Activated CD8-positive, alpha-beta T cell treated with anti-CD3 and anti-CD28 coated beads for 36 hours (primary cell): ENCODE data around the gene SH3GL3. TPM values are rescaled to one million over a fixed set of nuclear protein-coding genes. Genes with fewer than 3 reads are reported as not detected.

ENCODE experiments used
- ATAC-seq: fragments of 200-7000 bp; cut with Tn5 transposase; one replicate; pipeline ENCODE4 v1.10.0; 2021; ENCODE audit warnings: mild to moderate bottlenecking, moderate library complexity
- CTCF ChIA-PET: fragments of 350-600 bp; sonication (Branson Sonifier 250); formaldehyde crosslinking; loops from one replicate; lab custom pipeline; 2021; ENCODE audit warnings: antibody characterized with exemption; lab: Charles Lee
- POLR2A ChIA-PET: fragments of 350-600 bp; sonication (Branson Sonifier 250); formaldehyde crosslinking; loops from one replicate; lab custom pipeline; 2021; ENCODE audit warnings: antibody characterized with exemption; lab: Charles Lee
- DNase-seq: peaks from one replicate; pipeline ENCODE4 v3.0.0-alpha.2; 2020
- H3K27ac Mint-ChIP-seq: one replicate; pipeline ENCODE4 v1.8.0; 2021; ENCODE audit warnings: mild to moderate bottlenecking, mixed read lengths
- H3K27me3 Mint-ChIP-seq: one replicate; pipeline ENCODE4 v1.8.0; 2021; ENCODE audit warnings: mixed read lengths
- H3K36me3 Mint-ChIP-seq: one replicate; pipeline ENCODE4 v1.8.0; 2021; ENCODE audit warnings: low read depth, mixed read lengths
- H3K4me1 Mint-ChIP-seq: one replicate; pipeline ENCODE4 v1.8.0; 2021; ENCODE audit warnings: low read depth, mixed read lengths
- H3K4me3 Mint-ChIP-seq: one replicate; pipeline ENCODE4 v1.8.0; 2021; ENCODE audit warnings: mild to moderate bottlenecking, moderate library complexity, mixed read lengths
- H3K9me3 Mint-ChIP-seq: one replicate; pipeline ENCODE4 v1.8.0; 2021; ENCODE audit warnings: mixed read lengths
- intact Hi-C: fragments of 100-400 bp; cut with micrococcal nuclease; formaldehyde crosslinking; loops from one replicate; pipeline ENCODE4 v1.10.0; 2022
- total RNA-seq, 2 experiments: library from RNA; stranded (reverse); gene quantifications; one replicate each; pipeline ENCODE4 v1.2.3, GENCODE V29; 2021
- TF ChIP-seq, protein P1 (sequence below): fragments of 200-600 bp; IDR thresholded peaks from one replicate; pipeline ENCODE4 v1.8.0; 2022; ENCODE audit warnings: antibody characterized with exemption, mild to moderate bottlenecking

The SH3GL3 gene
- total RNA-seq, 2 experiments from 2014 or later: not detected

DNA sequence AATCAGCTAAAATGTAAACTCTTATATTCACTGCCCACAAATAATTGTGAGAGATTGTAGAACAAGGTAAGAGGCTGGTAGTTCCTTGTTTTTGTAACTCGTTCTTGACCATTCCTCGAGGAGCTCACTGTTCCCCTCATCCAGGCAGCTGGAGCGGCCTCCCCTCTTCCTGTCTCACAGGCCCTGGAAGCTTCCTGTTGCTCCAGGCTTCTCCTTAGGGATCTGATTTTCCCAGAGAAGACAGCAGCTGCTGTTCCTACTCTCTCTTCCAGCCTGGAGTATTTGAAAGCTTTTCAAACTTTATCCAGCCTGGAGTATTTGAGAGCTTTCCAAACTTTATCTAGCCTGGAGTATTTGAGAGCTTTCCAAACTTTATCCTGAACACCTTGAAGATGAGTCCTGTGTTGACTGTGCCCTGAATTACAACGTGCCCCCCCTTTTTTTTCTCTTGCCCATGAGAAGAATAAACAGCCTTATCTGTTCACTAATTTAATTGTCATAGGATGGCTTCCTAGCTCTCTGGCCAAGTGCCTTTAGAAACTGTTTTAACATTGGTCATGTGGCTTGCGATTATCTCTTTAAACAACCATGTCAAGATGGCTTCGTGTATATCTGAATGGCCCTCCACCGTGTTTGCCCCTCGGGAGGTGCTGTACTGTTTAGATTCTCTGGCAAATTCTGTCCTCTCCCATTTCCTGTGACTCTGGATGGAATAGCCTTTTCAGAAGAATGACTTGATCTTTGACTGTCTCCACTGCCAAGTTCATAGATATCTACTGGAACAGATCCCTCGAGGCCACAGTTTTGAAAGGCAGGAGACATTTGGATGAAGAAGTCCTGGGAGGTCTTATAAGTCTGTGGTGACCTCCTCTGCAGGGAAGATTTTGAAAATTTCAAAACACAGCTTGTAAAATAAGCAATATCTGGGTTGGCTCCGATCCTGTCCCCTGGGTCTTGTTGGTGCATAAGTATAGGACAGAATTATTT lies 211.6 kb downstream of the SH3GL3 start:
- TF ChIP-seq, protein P1, sequence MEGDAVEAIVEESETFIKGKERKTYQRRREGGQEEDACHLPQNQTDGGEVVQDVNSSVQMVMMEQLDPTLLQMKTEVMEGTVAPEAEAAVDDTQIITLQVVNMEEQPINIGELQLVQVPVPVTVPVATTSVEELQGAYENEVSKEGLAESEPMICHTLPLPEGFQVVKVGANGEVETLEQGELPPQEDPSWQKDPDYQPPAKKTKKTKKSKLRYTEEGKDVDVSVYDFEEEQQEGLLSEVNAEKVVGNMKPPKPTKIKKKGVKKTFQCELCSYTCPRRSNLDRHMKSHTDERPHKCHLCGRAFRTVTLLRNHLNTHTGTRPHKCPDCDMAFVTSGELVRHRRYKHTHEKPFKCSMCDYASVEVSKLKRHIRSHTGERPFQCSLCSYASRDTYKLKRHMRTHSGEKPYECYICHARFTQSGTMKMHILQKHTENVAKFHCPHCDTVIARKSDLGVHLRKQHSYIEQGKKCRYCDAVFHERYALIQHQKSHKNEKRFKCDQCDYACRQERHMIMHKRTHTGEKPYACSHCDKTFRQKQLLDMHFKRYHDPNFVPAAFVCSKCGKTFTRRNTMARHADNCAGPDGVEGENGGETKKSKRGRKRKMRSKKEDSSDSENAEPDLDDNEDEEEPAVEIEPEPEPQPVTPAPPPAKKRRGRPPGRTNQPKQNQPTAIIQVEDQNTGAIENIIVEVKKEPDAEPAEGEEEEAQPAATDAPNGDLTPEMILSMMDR: no peak
- Mint-ChIP-seq H3K9me3 (no peaks in the 10 kb centered on the region), H3K4me3 (no peak overlapping the region), H3K27ac (no peak overlapping the region), H3K4me1 (no peaks in the 10 kb centered on the region), H3K36me3 (no peaks in the 10 kb centered on the region), H3K27me3 (peaks cover 18% of the 10 kb centered on the region)
- CTCF ChIA-PET: no interaction called here
- intact Hi-C loops: no loop called here
- no peak for DNase-seq
- ATAC-seq: no peak
- POLR2A ChIA-PET: no interaction called here

DNA sequence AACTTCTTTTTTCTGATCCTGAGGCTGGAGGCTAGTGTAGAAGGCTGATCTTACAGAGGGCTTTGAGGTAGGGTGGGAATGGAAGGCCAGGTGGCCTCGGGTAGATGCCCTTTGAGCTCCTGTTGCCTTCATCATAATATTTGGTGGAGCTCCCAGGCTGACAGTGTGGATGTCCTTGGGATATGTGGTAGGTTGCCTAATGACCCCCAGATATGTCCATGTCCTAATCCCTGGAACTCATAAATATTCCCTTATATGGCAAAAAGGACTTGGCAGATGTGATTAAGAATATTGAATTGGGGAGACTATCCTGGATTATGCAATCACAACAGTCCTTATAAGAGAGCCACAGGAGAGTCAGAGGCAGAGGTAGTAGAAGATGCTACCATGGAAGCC lies 212.3 kb downstream of the SH3GL3 start:
- ChIA-PET POLR2A (no interaction called here), CTCF (no interaction called here)
- DNase-seq (no peak), ATAC-seq (no peak)
- Mint-ChIP-seq H3K27me3 (peaks cover 17% of the 10 kb centered on the region), H3K36me3 (no peaks in the 10 kb centered on the region), H3K4me1 (no peaks in the 10 kb centered on the region), H3K9me3 (no peaks in the 10 kb centered on the region), H3K27ac (no peak overlapping the region), H3K4me3 (no peak overlapping the region)
- TF ChIP-seq, protein P1: no peak
- intact Hi-C loops: no loop called here

DNA sequence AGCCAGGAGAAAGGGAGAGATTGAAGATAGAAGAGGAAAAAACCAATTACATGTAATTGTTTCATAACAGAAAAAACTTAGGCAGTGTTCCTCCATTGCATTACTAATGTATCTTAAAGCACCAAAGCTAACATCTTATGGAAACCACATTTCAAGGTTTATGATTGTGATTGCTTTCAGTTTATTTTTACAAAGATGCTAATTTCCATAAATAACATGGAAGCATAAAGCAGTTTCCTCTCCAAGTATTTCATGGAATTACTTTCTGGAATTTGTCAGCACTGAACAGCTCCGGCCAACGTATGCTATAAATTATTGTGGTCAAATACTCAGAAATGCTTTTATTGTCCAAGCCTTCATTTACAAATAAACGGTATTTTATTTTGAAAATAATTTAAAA lies 218.3 kb downstream of the SH3GL3 start:
- no peak for ATAC-seq
- H3K27me3 Mint-ChIP-seq: peaks cover 2% of the 10 kb centered on the region
- no peaks in the 10 kb centered on the region for H3K4me1 Mint-ChIP-seq
- intact Hi-C loops: no loop called here
- TF ChIP-seq, protein P1: no peak
- ChIA-PET POLR2A (no interaction called here), CTCF (no interaction called here)
- no peak for DNase-seq
- no peaks in the 10 kb centered on the region for H3K9me3 Mint-ChIP-seq
- H3K36me3 Mint-ChIP-seq: no peaks in the 10 kb centered on the region
- no peak overlapping the region for H3K4me3 Mint-ChIP-seq
- H3K27ac Mint-ChIP-seq: no peak overlapping the region

Other genes starting within 250 kb of the SH3GL3 start
- gene HDGFL3, start 239.5 kb upstream of the SH3GL3 start, total RNA-seq: 10 to 100 TPM; 31.1 to 32.2 TPM
- not detected for gene BNC1, start 162.7 kb upstream of the SH3GL3 start, total RNA-seq
- not detected for gene ADAMTSL3, start 206.8 kb downstream of the SH3GL3 start, total RNA-seq